ENCODE measurements around the gene TMCC1. TPM values are rescaled to one million over a fixed set of nuclear protein-coding genes. Genes with fewer than 3 reads are reported as not detected.

Gene TMCC1
- total and polyA plus RNA-seq, 10 of the 15 experiments (the other 5 are each of a cell fraction or from before 2014, with no cell fraction given), result 2.3 to 21.1 (median 8.4) TPM

DNA sequence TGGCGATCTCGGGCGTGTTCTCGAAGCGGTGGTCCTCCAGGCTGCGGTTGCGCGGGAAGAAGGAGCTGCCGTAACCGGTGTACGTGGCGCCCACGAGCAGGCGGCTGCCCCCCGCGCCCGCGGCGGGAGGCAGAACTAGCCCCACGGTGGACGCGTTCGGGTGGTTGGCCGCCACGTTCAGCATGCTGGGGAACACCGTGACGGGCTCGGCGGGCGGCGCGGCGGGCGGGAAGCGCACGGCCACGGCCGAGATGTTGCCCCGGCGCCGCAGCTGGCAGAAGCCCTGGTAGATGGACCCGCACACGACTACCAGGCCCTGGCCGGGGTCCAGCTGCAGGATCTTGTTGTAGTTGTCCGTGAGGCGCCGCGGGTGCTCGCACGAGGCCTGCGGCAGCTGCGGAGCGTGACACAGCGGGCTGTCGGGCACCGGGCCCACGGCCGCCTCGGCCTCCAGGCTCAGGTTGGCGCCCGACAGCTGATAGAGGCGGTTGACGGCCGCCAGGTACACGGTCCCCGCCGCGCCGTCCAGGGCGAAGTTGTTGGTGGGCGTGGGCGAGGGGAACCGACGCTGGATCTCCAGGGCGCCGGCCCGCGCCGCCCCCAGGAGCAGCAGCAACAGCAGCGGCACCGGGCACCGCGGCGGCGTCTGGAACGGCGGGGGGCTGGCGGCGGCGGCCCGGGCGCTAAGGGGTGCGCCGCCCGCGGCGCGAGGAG, 287.4 kb downstream of the TMCC1 start:
- intact Hi-C loops (cut with micrococcal nuclease; ENCODE audit: unreplicated experiment), result no loop called here
- DNase-seq (ENCODE audit: low read depth, low spot score) (no peak), ATAC-seq (peak; percentile 19)
- TF ChIP-seq SRF (IDR thresholded peaks at IDR 0.05; ENCODE audit: low read depth in 2 of 2, low read length in 2 of 2) (no peak), PBX3 (IDR thresholded peaks at IDR 0.05; ENCODE audit: insufficient replicate concordance, low read depth, low read length) (no peak), NFXL1 (IDR thresholded peaks at IDR 0.05; ENCODE audit: borderline replicate concordance) (no peak), TAF1 (IDR thresholded peaks at IDR 0.05; ENCODE audit: borderline replicate concordance, low read depth, low read length) (no peak), TCF12 (IDR thresholded peaks at IDR 0.05; ENCODE audit: low read depth, low read length) (no peak), ZNF687 (IDR thresholded peaks at IDR 0.05) (no peak), BMI1 (IDR thresholded peaks at IDR 0.05; ENCODE audit: borderline replicate concordance) (no peak), GATAD2B (conservative IDR thresholded peaks at IDR 0.05; ENCODE audit: low read depth) (0 out of 2 replicates have a peak, but pooled peaks have one; percentile 31), MEF2B (IDR thresholded peaks at IDR 0.05; ENCODE audit: partially characterized antibody, poor library complexity, severe bottlenecking) (no peak), NFYB (IDR thresholded peaks at IDR 0.05; ENCODE audit: insufficient read depth, low read depth, low read length) (no peak), SUZ12 (IDR thresholded peaks at IDR 0.05; ENCODE audit: unreplicated experiment) (peak; percentile 93), PAX5 (IDR thresholded peaks at IDR 0.05; ENCODE audit: borderline replicate concordance, low read depth, low read length) (no peak)
- TF ChIP-seq, protein P1, sequence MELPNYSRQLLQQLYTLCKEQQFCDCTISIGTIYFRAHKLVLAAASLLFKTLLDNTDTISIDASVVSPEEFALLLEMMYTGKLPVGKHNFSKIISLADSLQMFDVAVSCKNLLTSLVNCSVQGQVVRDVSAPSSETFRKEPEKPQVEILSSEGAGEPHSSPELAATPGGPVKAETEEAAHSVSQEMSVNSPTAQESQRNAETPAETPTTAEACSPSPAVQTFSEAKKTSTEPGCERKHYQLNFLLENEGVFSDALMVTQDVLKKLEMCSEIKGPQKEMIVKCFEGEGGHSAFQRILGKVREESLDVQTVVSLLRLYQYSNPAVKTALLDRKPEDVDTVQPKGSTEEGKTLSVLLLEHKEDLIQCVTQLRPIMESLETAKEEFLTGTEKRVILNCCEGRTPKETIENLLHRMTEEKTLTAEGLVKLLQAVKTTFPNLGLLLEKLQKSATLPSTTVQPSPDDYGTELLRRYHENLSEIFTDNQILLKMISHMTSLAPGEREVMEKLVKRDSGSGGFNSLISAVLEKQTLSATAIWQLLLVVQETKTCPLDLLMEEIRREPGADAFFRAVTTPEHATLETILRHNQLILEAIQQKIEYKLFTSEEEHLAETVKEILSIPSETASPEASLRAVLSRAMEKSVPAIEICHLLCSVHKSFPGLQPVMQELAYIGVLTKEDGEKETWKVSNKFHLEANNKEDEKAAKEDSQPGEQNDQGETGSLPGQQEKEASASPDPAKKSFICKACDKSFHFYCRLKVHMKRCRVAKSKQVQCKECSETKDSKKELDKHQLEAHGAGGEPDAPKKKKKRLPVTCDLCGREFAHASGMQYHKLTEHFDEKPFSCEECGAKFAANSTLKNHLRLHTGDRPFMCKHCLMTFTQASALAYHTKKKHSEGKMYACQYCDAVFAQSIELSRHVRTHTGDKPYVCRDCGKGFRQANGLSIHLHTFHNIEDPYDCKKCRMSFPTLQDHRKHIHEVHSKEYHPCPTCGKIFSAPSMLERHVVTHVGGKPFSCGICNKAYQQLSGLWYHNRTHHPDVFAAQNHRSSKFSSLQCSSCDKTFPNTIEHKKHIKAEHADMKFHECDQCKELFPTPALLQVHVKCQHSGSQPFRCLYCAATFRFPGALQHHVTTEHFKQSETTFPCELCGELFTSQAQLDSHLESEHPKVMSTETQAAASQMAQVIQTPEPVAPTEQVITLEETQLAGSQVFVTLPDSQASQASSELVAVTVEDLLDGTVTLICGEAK (IDR thresholded peaks at IDR 0.05; ENCODE audit: borderline replicate concordance), result no peak

More for the DNA sequence above, 287.4 kb downstream of the TMCC1 start:
- Histone ChIP-seq H3K9me3 (replicated peaks; ENCODE audit: control insufficient read depth, insufficient read depth, low read length) (no peaks in the 10 kb centered on the region), H3K4me1 (ENCODE audit: control insufficient read depth, insufficient read depth, low read length) (no peaks in the 10 kb centered on the region), H3K27ac (ENCODE audit: control insufficient read depth, insufficient read depth) (no peak overlapping the region), H3K4me3 (no peak overlapping the region; the same call in 1 of the 2 replicates), H3K79me2 (ENCODE audit: control insufficient read depth, insufficient read depth, low read length) (no peaks in the 10 kb centered on the region), H3K27me3 (replicated peaks in 1 of 2; ENCODE audit: control insufficient read depth in 2 of 2, insufficient read depth in 2 of 2, low read length in 1 of 2) (peaks cover 8 to 12% of the 10 kb centered on the region in 2 experiments; a peak in 3 of 4 replicates), H4K20me1 (ENCODE audit: control insufficient read depth, insufficient read depth) (no peaks in the 10 kb centered on the region), H3K9ac (ENCODE audit: control insufficient read depth, insufficient read depth, low read length) (no peak overlapping the region), H3K36me3 (ENCODE audit: control insufficient read depth in 2 of 2, insufficient read depth in 2 of 2, low read length in 1 of 2) (no peaks in the 10 kb centered on the region), H2AFZ (ENCODE audit: control insufficient read depth, low read depth, low read length) (no peak overlapping the region), H3K4me2 (ENCODE audit: control insufficient read depth, insufficient read depth) (peak overlapping the region; percentile 54)
- 8% methylated on average over 49 of the region's 98 CpGs for WGBS (ENCODE audit: insufficient coverage, insufficient replicate concordance, low lambda C conversion rate, missing lambda C conversion rate)
- ChIA-PET RAD21 (ENCODE audit: unreplicated experiment) (no interaction called here), CTCF (interaction anchor here (0.9 kb wide), 1 partner anchor 116 kb away, joined by 3 read pairs; no protein-coding TSS in a partner anchor), POLR2A (no interaction called here), SMC1A (ENCODE audit: uncharacterized antibody, unreplicated experiment) (no interaction called here)
- no peak for FAIRE-seq
- in situ Hi-C loops (cut with MboI), result no loop called here
- no TSS peak for BruUV-seq (replicated peaks)

All from GM12878 (cell line).